Neuronal stem cell (in vitro differentiated cells): ENCODE results near the gene CDCA7L.

ENCODE experiments used
- DNase-seq: peaks from one replicate; pipeline ENCODE4 v3.0.0-alpha.2; 2013; ENCODE audit warnings: low spot score
- H2AFZ ChIP-seq: one replicate; pipeline ENCODE4 v1.6.1; 2013; ENCODE audit warnings: mild to moderate bottlenecking, low read length, inconsistent platforms
- H2AK5ac ChIP-seq: 2 replicates; pipeline ENCODE4 v1.6.1; 2013; ENCODE audit warnings: low read depth, mild to moderate bottlenecking, inconsistent platforms, low read length, moderate library complexity, mixed read lengths
- H2BK120ac ChIP-seq: 2 replicates; pipeline ENCODE4 v1.6.1; 2013; ENCODE audit warnings: low read depth, mild to moderate bottlenecking, inconsistent platforms, low read length, moderate library complexity, mixed read lengths
- H2BK12ac ChIP-seq: one replicate; pipeline ENCODE4 v1.6.1; 2013; ENCODE audit warnings: low read length, inconsistent platforms
- H2BK15ac ChIP-seq: 2 replicates; pipeline ENCODE4 v1.6.1; 2013; ENCODE audit warnings: mild to moderate bottlenecking, low read length, inconsistent platforms, mixed read lengths
- H2BK5ac ChIP-seq: one replicate; pipeline ENCODE4 v1.6.1; 2013; ENCODE audit warnings: inconsistent platforms, mild to moderate bottlenecking, low read length, moderate library complexity
- H3K14ac ChIP-seq: one replicate; pipeline ENCODE4 v1.6.1; 2013; ENCODE audit warnings: low read length, inconsistent platforms
- H3K18ac ChIP-seq: 2 replicates; pipeline ENCODE4 v1.6.1; 2013; ENCODE audit warnings: low read length, inconsistent platforms
- H3K23ac ChIP-seq: 2 replicates; pipeline ENCODE4 v1.6.1; 2013; ENCODE audit warnings: low read depth, mild to moderate bottlenecking, mixed read lengths, low read length, inconsistent platforms; ENCODE audit not compliant: poor library complexity
- H3K27ac ChIP-seq: replicated peaks from 3 replicates; pipeline ENCODE4 v1.5.1; 2013; ENCODE audit warnings: low read length, inconsistent platforms
- H3K27me3 ChIP-seq, 3 experiments: 2 replicates each; pipeline ENCODE4 v1.6.1; 2013; ENCODE audit warnings: low read length in 3 of 3, mild to moderate bottlenecking in 2 of 3, inconsistent platforms in 1 of 3, low read depth in 1 of 3, mixed read lengths in 1 of 3, moderate library complexity in 1 of 3; ENCODE audit not compliant: control insufficient read depth in 3 of 3, insufficient read depth in 3 of 3
- H3K36me3 ChIP-seq, 2 donors: replicated peaks in 1 of 2; 2 replicates each; pipeline ENCODE4 v1.6.1; 2013; ENCODE audit warnings: low read length in 2 of 2; ENCODE audit not compliant: control insufficient read depth in 2 of 2, insufficient read depth in 2 of 2
- H3K4ac ChIP-seq: 2 replicates; pipeline ENCODE4 v1.6.1; 2013; ENCODE audit warnings: inconsistent platforms, mild to moderate bottlenecking, low read length, moderate library complexity
- H3K4me1 ChIP-seq, 2 donors: 1 replicate in 1 of 2; 2 replicates in 1 of 2; pipeline ENCODE4 v1.6.1; 2013; ENCODE audit warnings: low read length in 2 of 2, low read depth in 1 of 2; ENCODE audit not compliant: control insufficient read depth in 2 of 2, insufficient read depth in 1 of 2
- H3K4me2 ChIP-seq: one replicate; pipeline ENCODE4 v1.6.1; 2013; ENCODE audit warnings: mild to moderate bottlenecking, low read length, inconsistent platforms; ENCODE audit not compliant: insufficient read depth, poor library complexity, severe bottlenecking
- H3K4me3 ChIP-seq, 2 donors: 2 replicates each; pipeline ENCODE4 v1.5.1; 2013; ENCODE audit warnings: low read length in 2 of 2, mild to moderate bottlenecking in 2 of 2, inconsistent platforms in 1 of 2, moderate library complexity in 1 of 2
- H3K79me1 ChIP-seq: one replicate; pipeline ENCODE4 v1.6.1; 2013; ENCODE audit warnings: low read depth, mild to moderate bottlenecking, inconsistent platforms, low read length, moderate library complexity
- H3K9ac ChIP-seq: one replicate; pipeline ENCODE4 v1.6.1; 2013; ENCODE audit warnings: mild to moderate bottlenecking, low read depth, low read length, inconsistent platforms; ENCODE audit not compliant: poor library complexity
- H3K9me3 ChIP-seq, 2 donors: replicated peaks in 1 of 2; 2 replicates each; pipeline versions ENCODE3 to v1.6.1; 2013; ENCODE audit warnings: low read length in 2 of 2, mild to moderate bottlenecking in 2 of 2, inconsistent platforms in 1 of 2, low read depth in 1 of 2, mixed read lengths in 1 of 2, moderate library complexity in 1 of 2; ENCODE audit not compliant: control insufficient read depth in 2 of 2, insufficient read depth in 1 of 2
- H4K8ac ChIP-seq: one replicate; pipeline ENCODE4 v1.6.1; 2013; ENCODE audit warnings: low read depth, mild to moderate bottlenecking, inconsistent platforms, low read length, moderate library complexity
- H4K91ac ChIP-seq: one replicate; pipeline ENCODE4 v1.6.1; 2013; ENCODE audit warnings: low read length, low read depth, mild to moderate bottlenecking, inconsistent platforms; ENCODE audit not compliant: poor library complexity
- WGBS, 2 donors: extraction: QIAGEN DNeasy Blood & Tissue Kit; methylation state at CpG; one replicate each; pipeline ENCODE4 v1.1.7; 2013; ENCODE audit warnings: missing lambda C conversion rate in 2 of 2, mixed read lengths in 1 of 2; ENCODE audit not compliant: insufficient read length in 2 of 2, insufficient replicate concordance in 1 of 2; ENCODE audit errors: extremely low coverage in 2 of 2; 5-methylcytosine and 5-hydroxymethylcytosine counted together

CDCA7L gene

GRCh38 chr7:21941611-21942141 is 4.0 kb downstream of the CDCA7L start:
- H3K36me3 ChIP-seq = peaks cover 0 to 5% of the 10 kb centered on the region in 2 donors
- no peak overlapping the region for H3K4ac ChIP-seq
- H3K9me3 ChIP-seq = peaks cover 0 to 9% of the 10 kb centered on the region in 2 donors
- H2AK5ac ChIP-seq = no peak overlapping the region
- H3K18ac ChIP-seq = no peak overlapping the region
- no peak overlapping the region for H2BK15ac ChIP-seq
- H2BK120ac ChIP-seq = no peak overlapping the region
- H2BK5ac ChIP-seq = no peak overlapping the region
- H2BK12ac ChIP-seq = no peak overlapping the region
- no peak overlapping the region for H2AFZ ChIP-seq
- H3K4me2 ChIP-seq = no peak overlapping the region
- H3K4me1 ChIP-seq = peaks cover 3 to 10% of the 10 kb centered on the region in 2 donors
- peaks cover 0 to 6% (median 0%) of the 10 kb centered on the region in 3 experiments for H3K27me3 ChIP-seq
- no peak overlapping the region for H3K27ac ChIP-seq
- no peak overlapping the region for H3K23ac ChIP-seq
- H4K91ac ChIP-seq = no peak overlapping the region
- DNase-seq = no peak
- no peak overlapping the region for H3K14ac ChIP-seq
- H3K4me3 ChIP-seq = no peak overlapping the region
- WGBS, 2 donors = no CpG with 5 or more reads among the region's 3 CpGs
- no peaks in the 10 kb centered on the region for H3K79me1 ChIP-seq
- H3K9ac ChIP-seq = no peak overlapping the region
- no peak overlapping the region for H4K8ac ChIP-seq

- Histone ChIP-seq H2AK5ac (no peak overlapping the region), H3K4me1 (peaks cover 3 to 6% of the 10 kb centered on the region in 2 donors), H2BK15ac (no peak overlapping the region), H4K91ac (no peak overlapping the region), H2BK5ac (no peak overlapping the region), H3K4ac (no peak overlapping the region), H4K8ac (no peak overlapping the region), H3K9ac (no peak overlapping the region), H3K9me3 (peaks cover 0 to 14% of the 10 kb centered on the region in 2 donors), H3K79me1 (no peaks in the 10 kb centered on the region), H3K36me3 (peaks cover 0 to 5% of the 10 kb centered on the region in 2 donors), H3K4me2 (no peak overlapping the region), H3K23ac (no peak overlapping the region), H3K4me3 (no peak overlapping the region), H3K27ac (no peak overlapping the region), H2AFZ (no peak overlapping the region), H2BK12ac (no peak overlapping the region), H3K27me3 (no peaks in the 10 kb centered on the region), H3K18ac (no peak overlapping the region), H2BK120ac (no peak overlapping the region), H3K14ac (no peak overlapping the region)
- DNase-seq = no peak
- whole genome bisulfite sequencing, 2 donors = no CpG with 5 or more reads among the region's 3 CpGs
Measured at GRCh38 chr7:21939858-21940372, 5.8 kb downstream of the CDCA7L start.

- no CpG with 5 or more reads among the region's 4 CpGs for WGBS, 2 donors
Measured at GRCh38 chr7:21939136-21939857, 6.4 kb downstream of the CDCA7L start.

GRCh38 chr7:21938463-21938862 is 7.2 kb downstream of the CDCA7L start:
- H3K23ac ChIP-seq = no peak overlapping the region
- no peak overlapping the region for H2AK5ac ChIP-seq
- no peak overlapping the region for H3K4me2 ChIP-seq
- H2BK15ac ChIP-seq = no peak overlapping the region
- H3K4me3 ChIP-seq = no peak overlapping the region
- H2BK12ac ChIP-seq = no peak overlapping the region
- H4K8ac ChIP-seq = no peak overlapping the region
- no peak overlapping the region for H2BK120ac ChIP-seq
- no peak overlapping the region for H3K9ac ChIP-seq
- DNase-seq = no peak
- H2BK5ac ChIP-seq = no peak overlapping the region
- peaks cover under 1% of the 10 kb centered on the region for H3K79me1 ChIP-seq
- H2AFZ ChIP-seq = no peak overlapping the region
- peaks cover 0 to 6% of the 10 kb centered on the region in 2 donors for H3K4me1 ChIP-seq
- H3K4ac ChIP-seq = no peak overlapping the region
- no peak overlapping the region for H3K14ac ChIP-seq
- H4K91ac ChIP-seq = no peak overlapping the region
- no peak overlapping the region for H3K18ac ChIP-seq
- H3K27me3 ChIP-seq = no peaks in the 10 kb centered on the region
- WGBS, 2 donors = no CpG with 5 or more reads among the region's 2 CpGs
- H3K27ac ChIP-seq = no peak overlapping the region
- H3K36me3 ChIP-seq = peaks cover 0 to 5% of the 10 kb centered on the region in 2 donors
- peaks cover 0 to 14% of the 10 kb centered on the region in 2 donors for H3K9me3 ChIP-seq

More at GRCh38 chr7:21939136-21939857, 6.4 kb downstream of the CDCA7L start:
- no peak overlapping the region for H4K8ac ChIP-seq
- H3K9ac ChIP-seq = no peak overlapping the region
- no peak overlapping the region for H2BK12ac ChIP-seq
- no peak overlapping the region for H3K18ac ChIP-seq
- H2BK120ac ChIP-seq = no peak overlapping the region
- H3K4me3 ChIP-seq = no peak overlapping the region
- no peak overlapping the region for H3K27ac ChIP-seq
- H2AK5ac ChIP-seq = no peak overlapping the region
- H3K36me3 ChIP-seq = peaks cover 0 to 5% of the 10 kb centered on the region in 2 donors
- H3K23ac ChIP-seq = no peak overlapping the region
- H2AFZ ChIP-seq = no peak overlapping the region
- peaks cover 0 to 14% of the 10 kb centered on the region in 2 donors for H3K9me3 ChIP-seq
- H3K27me3 ChIP-seq = no peaks in the 10 kb centered on the region
- no peak overlapping the region for H3K4me2 ChIP-seq
- no peak overlapping the region for H2BK5ac ChIP-seq
- no peak overlapping the region for H3K4ac ChIP-seq
- H3K79me1 ChIP-seq = no peaks in the 10 kb centered on the region
- no peak overlapping the region for H3K14ac ChIP-seq
- peaks cover 0 to 6% of the 10 kb centered on the region in 2 donors for H3K4me1 ChIP-seq
- DNase-seq = no peak
- no peak overlapping the region for H2BK15ac ChIP-seq
- no peak overlapping the region for H4K91ac ChIP-seq
